SK-N-SH (cell line): ENCODE data around the gene HSP90AA1. TPM values are rescaled to one million over a fixed set of nuclear protein-coding genes. Genes with fewer than 3 reads are reported as not detected.
A peak's percentile ranks its signal among the peaks of the same experiment; 100 is the strongest.
"Not testable (repeated sequence)": the region's sequence is repeated elsewhere in the genome, so short reads cannot be mapped to it uniquely, and the experiment has no call there.

ENCODE experiments used
- CTCF ChIA-PET: fragments of 300-600, 350-600 bp; formaldehyde crosslinking; extraction: SDS; loops from one replicate; lab custom pipeline; 2021; lab: Yijun Ruan, JAX
- POLR2A ChIA-PET: fragments of 350-600 bp; sonication (Branson Sonifier 250); formaldehyde crosslinking; extraction: SDS; loops from one replicate; lab custom pipeline; 2020; ENCODE audit warnings: antibody characterized with exemption, inconsistent platforms; lab: Yijun Ruan, JAX
- DNase-seq: peaks from one replicate; pipeline ENCODE4 v3.0.0; 2012
- H2AFZ ChIP-seq: fragments of 200-600 bp; sonication (generic); 2 replicates; pipeline ENCODE4 v1.8.1; 2016; ENCODE audit warnings: antibody characterized with exemption, mild to moderate bottlenecking, low read depth
- H3F3A ChIP-seq: fragments of 200-600 bp; sonication (generic); replicated peaks from 2 replicates; pipeline ENCODE3; 2016; ENCODE audit warnings: antibody characterized with exemption, mild to moderate bottlenecking; ENCODE audit not compliant: insufficient read depth
- H3K27ac ChIP-seq, 2 experiments: fragments of 200-500 bp in 1 of 2; fragments of 200-600 bp in 1 of 2; sonication (Bioruptor generic) in 1 of 2; sonication (generic), shearing (Covaris generic) in 1 of 2; 2 replicates each; pipeline versions ENCODE4 v1.5.1 to v1.6.1; 2014 to 2016; ENCODE audit warnings: low read depth in 2 of 2, inconsistent platforms in 1 of 2, low read length in 1 of 2, mild to moderate bottlenecking in 1 of 2, mixed read lengths in 1 of 2
- H3K27me3 ChIP-seq: fragments of 200-600 bp; sonication (generic), shearing (Covaris generic); 2 replicates; pipeline ENCODE4 v1.6.1; 2016; ENCODE audit warnings: mixed run types; ENCODE audit not compliant: insufficient read depth
- H3K36me3 ChIP-seq, 2 experiments: fragments of 200-500 bp in 1 of 2; fragments of 200-600 bp in 1 of 2; sonication (Bioruptor generic) in 1 of 2; sonication (generic) in 1 of 2; replicated peaks in 1 of 2; 2 replicates each; pipeline versions ENCODE3 to v1.5.1; 2014 to 2016; ENCODE audit warnings: low read length in 1 of 2, mild to moderate bottlenecking in 1 of 2; ENCODE audit not compliant: insufficient read depth in 2 of 2, control insufficient read depth in 1 of 2
- H3K4me1 ChIP-seq, 2 experiments: fragments of 200-500 bp in 1 of 2; fragments of 200-600 bp in 1 of 2; sonication (Bioruptor generic) in 1 of 2; sonication (generic), shearing (Covaris generic) in 1 of 2; 2 replicates each; pipeline versions ENCODE4 v1.5.1 to v1.6.1; 2014 to 2016; ENCODE audit warnings: low read depth in 1 of 2, low read length in 1 of 2, mixed run types in 1 of 2; ENCODE audit not compliant: insufficient read depth in 2 of 2, control insufficient read depth in 1 of 2
- H3K4me2 ChIP-seq: fragments of 200-600 bp; sonication (generic), shearing (Covaris generic); 2 replicates; pipeline ENCODE4 v1.6.1; 2017; ENCODE audit warnings: mixed run types
- H3K4me3 ChIP-seq, 2 experiments: fragments of 200-500 bp in 1 of 2; fragments of 200-600 bp in 1 of 2; sonication (Bioruptor generic) in 1 of 2; sonication (generic), shearing (Covaris generic) in 1 of 2; 2 replicates each; pipeline versions ENCODE4 v1.5.1 to v1.8.1; 2014 to 2016; ENCODE audit warnings: low read depth in 2 of 2, inconsistent platforms in 1 of 2, low read length in 1 of 2, mild to moderate bottlenecking in 1 of 2, mixed read lengths in 1 of 2, moderate library complexity in 1 of 2
- H3K79me2 ChIP-seq: fragments of 200-600 bp; sonication (generic); 2 replicates; pipeline ENCODE4 v1.8.1; 2017; ENCODE audit warnings: mild to moderate bottlenecking; ENCODE audit not compliant: insufficient read depth
- H3K9ac ChIP-seq: fragments of 200-600 bp; sonication (generic); 2 replicates; pipeline ENCODE4 v1.6.1; 2017; ENCODE audit warnings: mixed run types
- H3K9me2 ChIP-seq: fragments of 200-600 bp; sonication (generic); 2 replicates; pipeline ENCODE4 v1.6.1; 2017; ENCODE audit warnings: mixed run types
- H3K9me3 ChIP-seq: fragments of 200-600 bp; sonication (generic); 2 replicates; pipeline ENCODE4 v1.6.1; 2017; ENCODE audit warnings: mixed run types, mild to moderate bottlenecking, moderate library complexity
- H4K20me1 ChIP-seq: fragments of 200-600 bp; sonication (generic); 2 replicates; pipeline ENCODE4 v1.6.1; 2017; ENCODE audit warnings: mild to moderate bottlenecking, mixed run types; ENCODE audit not compliant: insufficient read depth
- EZH2phosphoT487 ChIP-seq: fragments of 200-600 bp; sonication (generic); IDR thresholded peaks from 2 replicates; pipeline ENCODE4 v1.6.1; 2017; ENCODE audit warnings: low read depth, mixed run types, mild to moderate bottlenecking, antibody characterized with exemption, moderate library complexity, borderline replicate concordance
- FOXM1 ChIP-seq: IDR thresholded peaks from 2 replicates; pipeline ENCODE4 v1.4.0; 2012; ENCODE audit warnings: low read depth, mild to moderate bottlenecking
- GABPA ChIP-seq: IDR thresholded peaks from 2 replicates; pipeline ENCODE4 v1.4.0; 2012; ENCODE audit warnings: low read depth, mild to moderate bottlenecking
- JUND ChIP-seq: IDR thresholded peaks from 2 replicates; pipeline ENCODE4 v1.4.0; 2012
- MXI1 ChIP-seq: IDR thresholded peaks from 2 replicates; pipeline ENCODE4 v1.6.1; 2012; ENCODE audit warnings: mild to moderate bottlenecking, low read depth, low read length, improper control_type of control experiment
- NRF1 ChIP-seq: IDR thresholded peaks from 2 replicates; pipeline ENCODE4 v1.6.1; 2012; ENCODE audit warnings: low read depth, mild to moderate bottlenecking, low read length
- POLR2AphosphoS5 ChIP-seq: IDR thresholded peaks from 2 replicates; pipeline ENCODE4 v1.6.1; 2012; ENCODE audit warnings: low read depth, low read length
- RFX5 ChIP-seq: IDR thresholded peaks from 2 replicates; pipeline ENCODE4 v1.6.1; 2012; ENCODE audit warnings: mild to moderate bottlenecking, improper control_type of control experiment, low read length
- RXRA ChIP-seq: IDR thresholded peaks from 2 replicates; pipeline ENCODE4 v1.4.0; 2012; ENCODE audit warnings: low read depth, mild to moderate bottlenecking, borderline replicate concordance
- SIN3A ChIP-seq: IDR thresholded peaks from 2 replicates; pipeline ENCODE4 v1.6.1; 2012; ENCODE audit warnings: low read depth, mild to moderate bottlenecking, low read length, moderate library complexity, borderline replicate concordance
- SMC3 ChIP-seq: IDR thresholded peaks from 2 replicates; pipeline ENCODE4 v1.6.1; 2012; ENCODE audit warnings: low read depth, low read length, improper control_type of control experiment
- YY1 ChIP-seq: IDR thresholded peaks from 2 replicates; pipeline ENCODE4 v1.4.0; 2012; ENCODE audit warnings: low read depth, mild to moderate bottlenecking
- WGBS: methylation state at CpG from one replicate; pipeline ENCODE4 v1.1.6; 2017; ENCODE audit warnings: low lambda C conversion rate; 5-methylcytosine and 5-hydroxymethylcytosine counted together
- polyA plus RNA-seq, 3 experiments: library from polyadenylated mRNA; depleted of rRNA; stranded (reverse); fragments of >200 nt; gene quantifications; 2 replicates each; pipeline ENCODE4 v1.2.3, GENCODE V29; 2012
- TF ChIP-seq, protein P1 (sequence below): IDR thresholded peaks from 2 replicates; pipeline ENCODE4 v1.4.0; 2012; ENCODE audit warnings: low read depth, borderline replicate concordance
- TF ChIP-seq, protein P2 (sequence below): fragments of 200-600 bp; sonication (generic); IDR thresholded peaks from 2 replicates; pipeline ENCODE4 v1.6.1; 2017; ENCODE audit warnings: antibody characterized with exemption, mild to moderate bottlenecking, moderate library complexity
- TF ChIP-seq, protein P3 (sequence below): IDR thresholded peaks from 2 replicates; pipeline ENCODE4 v1.4.0; 2012; ENCODE audit warnings: low read depth
- TF ChIP-seq, protein P4 (sequence below): IDR thresholded peaks from 2 replicates; pipeline ENCODE4; 2012

Gene HSP90AA1
- polyA plus RNA-seq, 1 of the 3 experiments (the other 2 are of a cell fraction): 269 TPM

DNA sequence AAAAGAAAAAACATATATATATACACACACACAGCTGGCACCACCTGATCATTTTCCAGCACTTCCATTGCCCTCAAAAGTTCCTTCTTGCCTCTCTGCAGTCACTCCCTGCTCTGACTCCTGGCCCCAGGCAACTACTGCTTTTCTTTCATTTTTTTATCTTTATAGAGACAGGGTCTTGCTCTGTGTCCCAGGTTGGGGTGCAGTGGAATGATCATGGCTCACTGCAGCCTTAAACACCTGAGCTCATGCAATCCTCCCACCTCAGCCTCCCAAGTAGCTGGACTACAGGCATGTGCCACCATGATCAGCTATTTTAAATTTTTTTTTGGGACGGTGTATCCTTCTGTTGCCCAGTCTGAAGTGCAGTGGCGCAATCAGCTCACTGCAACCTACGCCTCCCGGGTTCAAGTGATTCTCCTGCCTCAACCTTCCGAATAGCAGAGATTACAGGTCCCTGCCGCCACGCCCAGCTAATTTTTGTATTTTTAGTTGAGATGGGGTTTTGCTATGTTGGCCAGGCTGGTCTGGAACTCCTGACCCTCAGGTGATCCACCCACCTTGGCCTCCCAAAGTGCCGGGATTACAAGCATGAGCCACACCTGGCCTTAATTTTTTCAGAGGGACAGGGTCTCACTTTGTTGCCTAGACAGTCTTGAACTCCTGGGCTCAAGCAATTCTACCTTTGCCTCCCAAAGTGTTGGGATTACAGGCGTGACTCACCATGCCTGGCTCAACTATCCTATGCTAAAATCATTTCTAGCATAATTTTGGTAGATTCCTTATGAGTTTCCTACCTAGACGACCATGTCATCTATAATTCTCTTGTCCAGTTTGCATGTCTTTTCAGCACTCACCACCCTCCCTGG, 7.8 kb downstream of the HSP90AA1 start:
- Histone ChIP-seq H3K4me3 (no peak overlapping the region), H3K27ac (no peak overlapping the region), H3K79me2 (peaks cover 24% of the 10 kb centered on the region; the same call in 1 of the 2 replicates), H3K4me2 (no peak overlapping the region), H3F3A (peaks cover 58% of the 10 kb centered on the region)
- DNase-seq: no peak
- TF ChIP-seq MXI1 (no peak), POLR2AphosphoS5 (0 out of 2 replicates have a peak, but pooled peaks have one; percentile 25)
- TF ChIP-seq, all 33 proteins: peak for 1
- Histone ChIP-seq H3K36me3 (peaks cover 45 to 52% of the 10 kb centered on the region in 2 experiments), H3K27me3 (no peaks in the 10 kb centered on the region), H4K20me1 (peaks cover 26% of the 10 kb centered on the region), H2AFZ (no peak overlapping the region), H3K9me3 (no peaks in the 10 kb centered on the region), H3K9me2 (no peaks in the 10 kb centered on the region), H3K9ac (no peak overlapping the region), H3K4me1 (peaks cover 5 to 14% of the 10 kb centered on the region in 2 experiments)
- ChIA-PET POLR2A (no interaction called here), CTCF (interaction anchor here (1.2 to 2.3 kb wide), 3 partner anchors 16 to 235 kb away, joined by 5 to 7 read pairs (median 6); no protein-coding TSS in a partner anchor)
- WGBS: 86% methylated on average over 10 of the region's 10 CpGs

DNA sequence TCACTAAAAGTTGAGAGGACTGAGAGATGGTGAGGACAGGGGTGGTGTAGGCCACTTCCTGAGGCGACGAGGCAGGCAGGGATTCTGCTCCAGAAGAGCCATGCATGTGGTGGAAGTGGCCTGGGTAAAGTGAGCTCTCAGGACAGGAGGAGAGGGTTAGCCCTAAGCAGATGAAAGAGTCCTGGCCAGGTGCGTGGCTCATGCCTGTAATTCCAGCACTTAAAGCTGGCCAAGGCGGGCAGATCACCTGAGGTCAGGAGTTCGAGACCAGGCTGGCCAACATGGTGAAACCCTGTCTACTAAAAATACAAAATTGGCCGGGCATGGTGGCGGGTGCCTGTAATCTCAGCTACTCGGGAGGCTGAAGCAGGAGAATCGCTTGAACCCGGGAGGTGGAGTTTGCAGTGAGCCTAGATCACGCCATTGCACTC, 8.5 kb downstream of the HSP90AA1 start:
- H3K27ac ChIP-seq, H3K9me3 ChIP-seq, H2AFZ ChIP-seq, H3K4me1 ChIP-seq, H3K9ac ChIP-seq, H3K4me3 ChIP-seq, H3K4me2 ChIP-seq, H3K9me2 ChIP-seq, POLR2A ChIA-PET, DNase-seq, H3K27me3 ChIP-seq: not testable (repeated sequence)
- WGBS: 92% methylated on average over 11 of the region's 11 CpGs
- Histone ChIP-seq H3F3A (peaks cover 52% of the 10 kb centered on the region), H3K79me2 (peaks cover 17% of the 10 kb centered on the region; the same call in 1 of the 2 replicates), H3K36me3 (peaks cover 40 to 45% of the 10 kb centered on the region in 2 experiments), H4K20me1 (peaks cover 19% of the 10 kb centered on the region)
- CTCF ChIA-PET: interaction anchor here (1.2 to 2.3 kb wide), 3 partner anchors 15 to 236 kb away, joined by 5 to 7 read pairs (median 6); no protein-coding TSS in a partner anchor

DNA sequence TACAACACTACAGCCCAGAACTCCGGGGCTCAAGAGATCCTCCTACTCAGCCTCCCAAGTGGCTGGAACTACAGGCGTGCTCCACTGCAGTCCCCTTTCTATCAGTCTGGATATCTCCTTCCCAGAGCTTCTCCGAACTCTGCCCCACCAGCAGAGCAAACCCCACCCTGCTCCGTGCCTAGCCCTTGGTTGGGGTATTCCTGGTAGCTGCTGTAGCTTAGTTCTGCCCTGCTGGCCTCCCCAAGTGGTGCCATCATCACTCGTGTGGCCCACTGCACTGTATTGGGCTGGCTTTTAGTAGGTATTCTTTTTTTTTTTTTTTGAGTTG, 9.5 kb downstream of the HSP90AA1 start:
- TF ChIP-seq, protein P1, sequence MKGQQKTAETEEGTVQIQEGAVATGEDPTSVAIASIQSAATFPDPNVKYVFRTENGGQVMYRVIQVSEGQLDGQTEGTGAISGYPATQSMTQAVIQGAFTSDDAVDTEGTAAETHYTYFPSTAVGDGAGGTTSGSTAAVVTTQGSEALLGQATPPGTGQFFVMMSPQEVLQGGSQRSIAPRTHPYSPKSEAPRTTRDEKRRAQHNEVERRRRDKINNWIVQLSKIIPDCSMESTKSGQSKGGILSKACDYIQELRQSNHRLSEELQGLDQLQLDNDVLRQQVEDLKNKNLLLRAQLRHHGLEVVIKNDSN: no peak
- no peak for TF ChIP-seq NRF1
- no peak for TF ChIP-seq SIN3A
- TF ChIP-seq, protein P2, sequence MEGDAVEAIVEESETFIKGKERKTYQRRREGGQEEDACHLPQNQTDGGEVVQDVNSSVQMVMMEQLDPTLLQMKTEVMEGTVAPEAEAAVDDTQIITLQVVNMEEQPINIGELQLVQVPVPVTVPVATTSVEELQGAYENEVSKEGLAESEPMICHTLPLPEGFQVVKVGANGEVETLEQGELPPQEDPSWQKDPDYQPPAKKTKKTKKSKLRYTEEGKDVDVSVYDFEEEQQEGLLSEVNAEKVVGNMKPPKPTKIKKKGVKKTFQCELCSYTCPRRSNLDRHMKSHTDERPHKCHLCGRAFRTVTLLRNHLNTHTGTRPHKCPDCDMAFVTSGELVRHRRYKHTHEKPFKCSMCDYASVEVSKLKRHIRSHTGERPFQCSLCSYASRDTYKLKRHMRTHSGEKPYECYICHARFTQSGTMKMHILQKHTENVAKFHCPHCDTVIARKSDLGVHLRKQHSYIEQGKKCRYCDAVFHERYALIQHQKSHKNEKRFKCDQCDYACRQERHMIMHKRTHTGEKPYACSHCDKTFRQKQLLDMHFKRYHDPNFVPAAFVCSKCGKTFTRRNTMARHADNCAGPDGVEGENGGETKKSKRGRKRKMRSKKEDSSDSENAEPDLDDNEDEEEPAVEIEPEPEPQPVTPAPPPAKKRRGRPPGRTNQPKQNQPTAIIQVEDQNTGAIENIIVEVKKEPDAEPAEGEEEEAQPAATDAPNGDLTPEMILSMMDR: no peak
- TF ChIP-seq, protein P3, sequence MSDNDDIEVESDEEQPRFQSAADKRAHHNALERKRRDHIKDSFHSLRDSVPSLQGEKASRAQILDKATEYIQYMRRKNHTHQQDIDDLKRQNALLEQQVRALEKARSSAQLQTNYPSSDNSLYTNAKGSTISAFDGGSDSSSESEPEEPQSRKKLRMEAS: no peak
- TF ChIP-seq EZH2phosphoT487: no peak
- no peak for TF ChIP-seq POLR2AphosphoS5
- no peak for TF ChIP-seq YY1
- no peak for TF ChIP-seq RFX5
- TF ChIP-seq JUND: no peak
- TF ChIP-seq SMC3: no peak
- TF ChIP-seq FOXM1: no peak
- no peak for TF ChIP-seq RXRA
- no peak for TF ChIP-seq GABPA
- TF ChIP-seq, protein P4, sequence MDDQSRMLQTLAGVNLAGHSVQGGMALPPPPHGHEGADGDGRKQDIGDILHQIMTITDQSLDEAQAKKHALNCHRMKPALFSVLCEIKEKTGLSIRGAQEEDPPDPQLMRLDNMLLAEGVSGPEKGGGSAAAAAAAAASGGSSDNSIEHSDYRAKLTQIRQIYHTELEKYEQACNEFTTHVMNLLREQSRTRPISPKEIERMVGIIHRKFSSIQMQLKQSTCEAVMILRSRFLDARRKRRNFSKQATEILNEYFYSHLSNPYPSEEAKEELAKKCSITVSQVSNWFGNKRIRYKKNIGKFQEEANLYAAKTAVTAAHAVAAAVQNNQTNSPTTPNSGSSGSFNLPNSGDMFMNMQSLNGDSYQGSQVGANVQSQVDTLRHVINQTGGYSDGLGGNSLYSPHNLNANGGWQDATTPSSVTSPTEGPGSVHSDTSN: no peak
- POLR2A ChIA-PET: interaction anchor here (0.6 to 1.0 kb wide), 3 partner anchors 29 to 751 kb away, joined by 3 to 4 read pairs (median 3); no protein-coding TSS in a partner anchor
- peaks cover 42% of the 10 kb centered on the region for H3F3A ChIP-seq
- no peak overlapping the region for H2AFZ ChIP-seq
- no peaks in the 10 kb centered on the region for H3K9me2 ChIP-seq
- peaks cover 9% of the 10 kb centered on the region for H4K20me1 ChIP-seq
- no peak overlapping the region for H3K4me3 ChIP-seq
- 93% methylated on average over 5 of the region's 5 CpGs for WGBS
- H3K9ac ChIP-seq: no peak overlapping the region
- H3K4me2 ChIP-seq: no peak overlapping the region
- peaks cover 7% of the 10 kb centered on the region; the same call in 1 of the 2 replicates for H3K79me2 ChIP-seq
- H3K9me3 ChIP-seq: no peaks in the 10 kb centered on the region
- H3K27me3 ChIP-seq: no peaks in the 10 kb centered on the region
- no peaks in the 10 kb centered on the region for H3K4me1 ChIP-seq
- no peak for DNase-seq
- CTCF ChIA-PET: interaction anchor here (0.6 to 2.3 kb wide), 4 partner anchors 14 to 306 kb away, joined by 3 to 7 read pairs (median 6); no protein-coding TSS in a partner anchor
- no peak overlapping the region for H3K27ac ChIP-seq
- peaks cover 31 to 35% of the 10 kb centered on the region in 2 experiments for H3K36me3 ChIP-seq
